ENCODE data around the gene CCDC69. TPM values are rescaled to one million over a fixed set of nuclear protein-coding genes. Genes with fewer than 3 reads are reported as not detected.

CCDC69 gene
- total and polyA plus RNA-seq, 10 of the 15 experiments (the other 5 are each of a cell fraction or from before 2014, with no cell fraction given), result 13.5 to 106 (median 70.1) TPM

DNA sequence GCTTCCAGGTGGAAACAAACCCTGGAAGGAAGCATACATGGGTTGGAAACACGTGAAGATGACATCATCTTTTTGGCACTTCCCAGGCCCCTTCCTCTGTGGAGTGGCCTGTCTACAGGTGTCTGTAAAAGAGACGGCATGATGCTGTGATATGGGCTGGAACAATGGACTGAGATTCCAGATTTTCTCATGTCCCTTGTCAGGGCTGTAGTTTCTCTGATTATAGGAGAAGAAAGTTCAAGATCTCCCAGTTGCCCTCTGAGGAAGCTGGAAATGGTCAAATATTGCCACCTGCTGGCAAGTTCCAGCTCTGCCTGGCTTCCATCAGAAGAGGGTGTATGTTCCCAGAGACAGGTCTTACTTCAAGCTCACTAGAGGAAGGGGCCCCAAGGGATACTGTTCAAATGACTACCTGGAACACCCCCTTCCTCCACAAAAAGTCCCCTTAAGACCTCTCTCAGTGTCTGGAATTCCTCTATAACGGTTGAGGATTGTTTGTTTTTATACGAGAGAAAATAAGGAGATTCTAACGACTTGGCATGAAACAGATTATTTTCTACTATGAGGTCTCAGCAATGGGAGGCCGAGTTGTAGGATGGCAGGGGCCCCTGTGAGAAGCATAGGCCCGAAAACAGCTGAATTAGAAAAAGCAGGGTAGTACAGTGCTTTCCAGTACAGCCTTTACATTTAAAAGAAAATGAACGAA lies 59.1 kb downstream of the CCDC69 start (continued):
- TF ChIP-seq NFXL1 (IDR thresholded peaks at IDR 0.05; ENCODE audit: borderline replicate concordance) (no peak), SIN3A (IDR thresholded peaks at IDR 0.05; ENCODE audit: low read depth, low read length) (no peak), LARP7 (IDR thresholded peaks at IDR 0.05) (no peak; the same call in 1 of the 2 replicates), SREBF2 (IDR thresholded peaks at IDR 0.05; ENCODE audit: low read length) (no peak), TAF1 (IDR thresholded peaks at IDR 0.05; ENCODE audit: borderline replicate concordance, low read depth, low read length) (no peak), FOXK2 (IDR thresholded peaks at IDR 0.05) (no peak), NR2C2 (IDR thresholded peaks at IDR 0.05; ENCODE audit: borderline replicate concordance, control insufficient read depth, insufficient read length, low read depth) (no peak), CHD4 (IDR thresholded peaks at IDR 0.05) (no peak), TCF7 (IDR thresholded peaks at IDR 0.05; ENCODE audit: borderline replicate concordance) (no peak), ZNF274 (IDR thresholded peaks at IDR 0.05; ENCODE audit: insufficient read depth, insufficient read length) (no peak), RCOR1 (conservative IDR thresholded peaks at IDR 0.05; ENCODE audit: low read depth, low read length) (no peak), FOS (IDR thresholded peaks at IDR 0.05; ENCODE audit: borderline replicate concordance, extremely low read depth, insufficient read length) (no peak), YBX1 (IDR thresholded peaks at IDR 0.05) (no peak), POLR2AphosphoS2 (IDR thresholded peaks at IDR 0.05; ENCODE audit: low read depth, low read length) (no peak), NBN (IDR thresholded peaks at IDR 0.05) (peak; percentile 46; the same call in 1 of the 2 replicates), SKIL (IDR thresholded peaks at IDR 0.05; ENCODE audit: low read depth, poor library complexity, severe bottlenecking) (peak; percentile 51), NFIC (IDR thresholded peaks at IDR 0.05; ENCODE audit: low read depth, low read length) (no peak), MEF2A (IDR thresholded peaks at IDR 0.05; ENCODE audit: insufficient read depth, low read depth, low read length) (0 out of 2 replicates have a peak, but pooled peaks have one; percentile 16), RELA (IDR thresholded peaks at IDR 0.05; ENCODE audit: borderline replicate concordance, partially characterized antibody) (peak; percentile 64), NRF1 (conservative IDR thresholded peaks at IDR 0.05; ENCODE audit: low read depth, low read length) (no peak), USF1 (IDR thresholded peaks at IDR 0.05; ENCODE audit: borderline replicate concordance, extremely low read length, insufficient read depth, low read depth, low read length) (no peak), RAD51 (IDR thresholded peaks at IDR 0.05) (no peak)
- TF ChIP-seq, protein P1, sequence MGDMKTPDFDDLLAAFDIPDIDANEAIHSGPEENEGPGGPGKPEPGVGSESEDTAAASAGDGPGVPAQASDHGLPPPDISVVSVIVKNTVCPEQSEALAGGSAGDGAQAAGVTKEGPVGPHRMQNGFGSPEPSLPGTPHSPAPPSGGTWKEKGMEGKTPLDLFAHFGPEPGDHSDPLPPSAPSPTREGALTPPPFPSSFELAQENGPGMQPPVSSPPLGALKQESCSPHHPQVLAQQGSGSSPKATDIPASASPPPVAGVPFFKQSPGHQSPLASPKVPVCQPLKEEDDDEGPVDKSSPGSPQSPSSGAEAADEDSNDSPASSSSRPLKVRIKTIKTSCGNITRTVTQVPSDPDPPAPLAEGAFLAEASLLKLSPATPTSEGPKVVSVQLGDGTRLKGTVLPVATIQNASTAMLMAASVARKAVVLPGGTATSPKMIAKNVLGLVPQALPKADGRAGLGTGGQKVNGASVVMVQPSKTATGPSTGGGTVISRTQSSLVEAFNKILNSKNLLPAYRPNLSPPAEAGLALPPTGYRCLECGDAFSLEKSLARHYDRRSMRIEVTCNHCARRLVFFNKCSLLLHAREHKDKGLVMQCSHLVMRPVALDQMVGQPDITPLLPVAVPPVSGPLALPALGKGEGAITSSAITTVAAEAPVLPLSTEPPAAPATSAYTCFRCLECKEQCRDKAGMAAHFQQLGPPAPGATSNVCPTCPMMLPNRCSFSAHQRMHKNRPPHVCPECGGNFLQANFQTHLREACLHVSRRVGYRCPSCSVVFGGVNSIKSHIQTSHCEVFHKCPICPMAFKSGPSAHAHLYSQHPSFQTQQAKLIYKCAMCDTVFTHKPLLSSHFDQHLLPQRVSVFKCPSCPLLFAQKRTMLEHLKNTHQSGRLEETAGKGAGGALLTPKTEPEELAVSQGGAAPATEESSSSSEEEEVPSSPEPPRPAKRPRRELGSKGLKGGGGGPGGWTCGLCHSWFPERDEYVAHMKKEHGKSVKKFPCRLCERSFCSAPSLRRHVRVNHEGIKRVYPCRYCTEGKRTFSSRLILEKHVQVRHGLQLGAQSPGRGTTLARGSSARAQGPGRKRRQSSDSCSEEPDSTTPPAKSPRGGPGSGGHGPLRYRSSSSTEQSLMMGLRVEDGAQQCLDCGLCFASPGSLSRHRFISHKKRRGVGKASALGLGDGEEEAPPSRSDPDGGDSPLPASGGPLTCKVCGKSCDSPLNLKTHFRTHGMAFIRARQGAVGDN (IDR thresholded peaks at IDR 0.05), result no peak
- TF ChIP-seq, protein P2, sequence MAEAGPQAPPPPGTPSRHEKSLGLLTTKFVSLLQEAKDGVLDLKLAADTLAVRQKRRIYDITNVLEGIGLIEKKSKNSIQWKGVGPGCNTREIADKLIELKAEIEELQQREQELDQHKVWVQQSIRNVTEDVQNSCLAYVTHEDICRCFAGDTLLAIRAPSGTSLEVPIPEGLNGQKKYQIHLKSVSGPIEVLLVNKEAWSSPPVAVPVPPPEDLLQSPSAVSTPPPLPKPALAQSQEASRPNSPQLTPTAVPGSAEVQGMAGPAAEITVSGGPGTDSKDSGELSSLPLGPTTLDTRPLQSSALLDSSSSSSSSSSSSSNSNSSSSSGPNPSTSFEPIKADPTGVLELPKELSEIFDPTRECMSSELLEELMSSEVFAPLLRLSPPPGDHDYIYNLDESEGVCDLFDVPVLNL (IDR thresholded peaks at IDR 0.05; ENCODE audit: low read depth, low read length), result no peak

Measured in GM12878 (cell line).